Measurements from ENCODE around the gene ARHGAP6. TPM values are rescaled to one million over a fixed set of nuclear protein-coding genes. Genes with fewer than 3 reads are reported as not detected.

ARHGAP6 gene
- total and polyA plus RNA-seq, 8 donors: 2.2 to 26.4 (median 8.7) TPM

GRCh38 chrX:11687157-11687556 lies 21.4 kb upstream of the ARHGAP6 start:
- Histone ChIP-seq H3K36me3 (no peaks in the 10 kb centered on the region), H3K4me1 (no peaks in the 10 kb centered on the region), H3K4me3 (no peak overlapping the region), H3K9me3 (no peaks in the 10 kb centered on the region), H3K27ac (no peak overlapping the region), H3K27me3 (peaks cover 0 to 1% (median 0%) of the 10 kb centered on the region in 3 donors)
- WGBS, 5 donors: 54 to 89% (median 71%) methylated on average over 2 of the region's 2 CpGs
- TF ChIP-seq EP300 (IDR thresholded peaks at IDR 0.05) (no peak), CTCF (IDR thresholded peaks at IDR 0.05) (no peak), POLR2AphosphoS5 (IDR thresholded peaks at IDR 0.05) (no peak), POLR2A (IDR thresholded peaks at IDR 0.05) (no peak)
- intact Hi-C loops (cut with DNase I; ENCODE audit: low total_unique reads): no loop called here
- no peak for DNase-seq

- DNase-seq: no peak
- H3K4me3 ChIP-seq: no peak overlapping the region
- H3K27me3 ChIP-seq: peaks cover 0 to 3% (median 0%) of the 10 kb centered on the region in 3 donors
- no peaks in the 10 kb centered on the region for H3K9me3 ChIP-seq
- WGBS, 5 donors: 75 to 93% (median 82%) methylated on average over 3 of the region's 3 CpGs
- TF ChIP-seq POLR2AphosphoS5 (IDR thresholded peaks at IDR 0.05): no peak
- no peak for TF ChIP-seq EP300 (IDR thresholded peaks at IDR 0.05)
- no peak for TF ChIP-seq CTCF (IDR thresholded peaks at IDR 0.05)
- TF ChIP-seq POLR2A (IDR thresholded peaks at IDR 0.05): no peak
- no peaks in the 10 kb centered on the region for H3K36me3 ChIP-seq
- H3K4me1 ChIP-seq: peaks cover 0 to 5% (median 0%) of the 10 kb centered on the region in 4 donors
- intact Hi-C loops (cut with DNase I; ENCODE audit: low total_unique reads): no loop called here
- no peak overlapping the region for H3K27ac ChIP-seq
These were observed 17.3 kb upstream of the ARHGAP6 start for GRCh38 chrX:11683057-11683456.

- no peak overlapping the region for H3K27ac ChIP-seq
- 10 to 23% (median 21%) methylated on average over 5 of the region's 5 CpGs for WGBS, 5 donors
- peaks cover 0 to 3% (median 0%) of the 10 kb centered on the region in 3 donors for H3K27me3 ChIP-seq
- DNase-seq: peak in 1 of 2 donors; percentile 24
- no peaks in the 10 kb centered on the region for H3K36me3 ChIP-seq
- H3K4me1 ChIP-seq: peaks cover 0 to 5% (median 0%) of the 10 kb centered on the region in 4 donors
- no peaks in the 10 kb centered on the region for H3K9me3 ChIP-seq
- intact Hi-C loops (cut with DNase I; ENCODE audit: low total_unique reads): no loop called here
- TF ChIP-seq CTCF (IDR thresholded peaks at IDR 0.05) (peak in 1 of 7 experiments; percentile 10), POLR2A (IDR thresholded peaks at IDR 0.05) (no peak)
- H3K4me3 ChIP-seq: no peak overlapping the region
These were observed 12.4 kb upstream of the ARHGAP6 start for GRCh38 chrX:11678158-11678557.

- H3K4me1 ChIP-seq: no peaks in the 10 kb centered on the region
- WGBS, 5 donors: 68 to 81% (median 74%) methylated on average over 4 of the region's 4 CpGs
- no peaks in the 10 kb centered on the region for H3K9me3 ChIP-seq
- no peak for TF ChIP-seq POLR2A (IDR thresholded peaks at IDR 0.05)
- no peak for TF ChIP-seq POLR2AphosphoS5 (IDR thresholded peaks at IDR 0.05)
- TF ChIP-seq EP300 (IDR thresholded peaks at IDR 0.05): no peak
- TF ChIP-seq CTCF (IDR thresholded peaks at IDR 0.05): no peak
- no peak overlapping the region for H3K4me3 ChIP-seq
- intact Hi-C loops (cut with DNase I; ENCODE audit: low total_unique reads): no loop called here
- no peaks in the 10 kb centered on the region for H3K36me3 ChIP-seq
- no peak overlapping the region for H3K27ac ChIP-seq
- no peak for DNase-seq
- no peaks in the 10 kb centered on the region for H3K27me3 ChIP-seq
These were observed 6.5 kb upstream of the ARHGAP6 start for GRCh38 chrX:11672213-11672612.
